ENCODE results near the gene LHFPL2. TPM values are rescaled to one million over a fixed set of nuclear protein-coding genes. Genes with fewer than 3 reads are reported as not detected.

Gene LHFPL2
- total and polyA plus RNA-seq, 2 donors (not counting 1 experiment from before 2014, with no cell fraction given), result 3.8 to 35.5 TPM

GRCh38 chr5:78506261-78507024 lies 142.1 kb downstream of the LHFPL2 start:
- Histone ChIP-seq H3K27ac (ENCODE audit: low read length in 2 of 2) (no peak overlapping the region), H3K4me1 (ENCODE audit: control insufficient read depth in 2 of 2, insufficient read depth in 2 of 2, low read length in 2 of 2) (peaks cover 22 to 28% of the 10 kb centered on the region in 2 donors), H2AFZ (ENCODE audit: insufficient read depth, low read depth, low read length, poor library complexity, severe bottlenecking) (no peak overlapping the region), H3K4me3 (ENCODE audit: control extremely low read depth in 1 of 5, extremely low read depth in 1 of 5, insufficient read depth in 1 of 5, low read depth in 2 of 5, low read length in 4 of 5) (no peak overlapping the region), H3K27me3 (replicated peaks in 1 of 4; ENCODE audit: control extremely low read depth in 1 of 4, control insufficient read depth in 3 of 4, insufficient read depth in 4 of 4, low read length in 3 of 4) (peaks cover 0 to 10% (median 5%) of the 10 kb centered on the region in 4 experiments), H4K20me1 (ENCODE audit: control insufficient read depth, insufficient read depth, low read length, poor library complexity, severe bottlenecking) (no peaks in the 10 kb centered on the region), H3K9me3 (ENCODE audit: control extremely low read depth in 1 of 3, control insufficient read depth in 2 of 3, insufficient read depth in 1 of 3, low read length in 2 of 3) (peaks cover 0 to 3% (median 0%) of the 10 kb centered on the region in 3 donors), H3K36me3 (replicated peaks in 1 of 2; ENCODE audit: control extremely low read depth in 1 of 2, control insufficient read depth in 1 of 2, extremely low read depth in 1 of 2, insufficient read depth in 2 of 2, low read length in 1 of 2) (no peaks in the 10 kb centered on the region), H3K4me2 (replicated peaks; ENCODE audit: low read depth, low read length, poor library complexity, severe bottlenecking) (no peak overlapping the region), H3K9ac (ENCODE audit: low read length) (no peak overlapping the region), H3K79me2 (ENCODE audit: control insufficient read depth, insufficient read depth, low read length) (peaks cover 4% of the 10 kb centered on the region)
- ChIA-PET CTCF (no interaction called here), POLR2A (no interaction called here)
- intact Hi-C loops (cut with micrococcal nuclease), result loop anchor here (5.0 kb wide), 1 partner anchor 34 kb away; no protein-coding TSS in a partner anchor
- no peaks in the 10 kb centered on the region for H3K9me3 Mint-ChIP-seq (ENCODE audit: insufficient read depth)
- no peak overlapping the region for H3K27ac Mint-ChIP-seq
- DNase-seq, result no peak
- TF ChIP-seq EZH2 (IDR thresholded peaks at IDR 0.05; ENCODE audit: borderline replicate concordance, insufficient read depth, low read depth, low read length, poor library complexity, severe bottlenecking), result no peak
- no peak for TF ChIP-seq CTCF (IDR thresholded peaks at IDR 0.05)
- H3K4me3 Mint-ChIP-seq, result no peak overlapping the region
- WGBS (ENCODE audit: insufficient coverage), result 71% methylated on average over 1 of the region's 2 CpGs
- peaks cover 40% of the 10 kb centered on the region for H3K4me1 Mint-ChIP-seq
- ATAC-seq (ENCODE audit: low read depth), result no peak
- no peaks in the 10 kb centered on the region for H3K27me3 Mint-ChIP-seq

- no peaks in the 10 kb centered on the region for H3K36me3 ChIP-seq (replicated peaks in 1 of 2; ENCODE audit: control extremely low read depth in 1 of 2, control insufficient read depth in 1 of 2, extremely low read depth in 1 of 2, insufficient read depth in 2 of 2, low read length in 1 of 2)
- no peak overlapping the region for H3K4me2 ChIP-seq (replicated peaks; ENCODE audit: low read depth, low read length, poor library complexity, severe bottlenecking)
- H3K27ac ChIP-seq (ENCODE audit: low read length in 2 of 2), result no peak overlapping the region
- H3K9me3 Mint-ChIP-seq (ENCODE audit: insufficient read depth), result no peaks in the 10 kb centered on the region
- H3K4me1 ChIP-seq (ENCODE audit: control insufficient read depth in 2 of 2, insufficient read depth in 2 of 2, low read length in 2 of 2), result peaks cover 18 to 22% of the 10 kb centered on the region in 2 donors
- ChIA-PET CTCF (no interaction called here), POLR2A (no interaction called here)
- DNase-seq (no peak), ATAC-seq (ENCODE audit: low read depth) (no peak)
- no peak overlapping the region for H3K4me3 ChIP-seq (ENCODE audit: control extremely low read depth in 1 of 5, extremely low read depth in 1 of 5, insufficient read depth in 1 of 5, low read depth in 2 of 5, low read length in 4 of 5)
- peaks cover 0 to 10% (median 5%) of the 10 kb centered on the region in 4 experiments for H3K27me3 ChIP-seq (replicated peaks in 1 of 4; ENCODE audit: control extremely low read depth in 1 of 4, control insufficient read depth in 3 of 4, insufficient read depth in 4 of 4, low read length in 3 of 4)
- peaks cover 0 to 3% (median 0%) of the 10 kb centered on the region in 3 donors for H3K9me3 ChIP-seq (ENCODE audit: control extremely low read depth in 1 of 3, control insufficient read depth in 2 of 3, insufficient read depth in 1 of 3, low read length in 2 of 3)
- H2AFZ ChIP-seq (ENCODE audit: insufficient read depth, low read depth, low read length, poor library complexity, severe bottlenecking), result no peak overlapping the region
- H3K79me2 ChIP-seq (ENCODE audit: control insufficient read depth, insufficient read depth, low read length), result peaks cover 4% of the 10 kb centered on the region
- no peak overlapping the region for H3K9ac ChIP-seq (ENCODE audit: low read length)
- no peaks in the 10 kb centered on the region for H4K20me1 ChIP-seq (ENCODE audit: control insufficient read depth, insufficient read depth, low read length, poor library complexity, severe bottlenecking)
- 100% methylated on average over 2 of the region's 2 CpGs for WGBS (ENCODE audit: insufficient coverage)
- peaks cover 39% of the 10 kb centered on the region for H3K4me1 Mint-ChIP-seq
- TF ChIP-seq EZH2 (IDR thresholded peaks at IDR 0.05; ENCODE audit: borderline replicate concordance, insufficient read depth, low read depth, low read length, poor library complexity, severe bottlenecking) (no peak), CTCF (IDR thresholded peaks at IDR 0.05) (no peak)
- H3K27ac Mint-ChIP-seq, result no peak overlapping the region
- H3K27me3 Mint-ChIP-seq, result no peaks in the 10 kb centered on the region
- H3K4me3 Mint-ChIP-seq, result no peak overlapping the region
- intact Hi-C loops (cut with micrococcal nuclease), result loop anchor here (5.0 kb wide), 1 partner anchor 34 kb away; no protein-coding TSS in a partner anchor
These were observed 142.7 kb downstream of the LHFPL2 start for GRCh38 chr5:78505860-78506259.
